ENCODE data around the gene MEIOB. TPM values are rescaled to one million over a fixed set of nuclear protein-coding genes. Genes with fewer than 3 reads are reported as not detected.

The MEIOB gene
- polyA plus RNA-seq, 2 of the 4 experiments (the other 2 are of a cell fraction) = 2.9 to 9.1 TPM

GRCh38 chr16:1791256-1791942, 80.6 kb downstream of the MEIOB start:
- ATAC-seq (no peak), FAIRE-seq (no peak), DNase-seq (ENCODE audit: low read depth in 1 of 2, low spot score in 1 of 2) (no peak)
- WGBS (ENCODE audit: missing lambda C conversion rate) = 92% methylated on average over 26 of the region's 53 CpGs
- no peaks in the 10 kb centered on the region for H3K9me3 ChIP-seq
- no peak overlapping the region for H3K4me3 ChIP-seq
- H3K27ac ChIP-seq = no peak overlapping the region
- ChIA-PET CTCF (interaction anchor here (0.8 kb wide), 1 partner anchor 10 kb away, joined by 3 read pairs; no protein-coding TSS in a partner anchor), POLR2A (interaction anchor here (1.9 kb wide), 1 partner anchor 9 kb away, joined by 11 read pairs; the partner anchor contains the start of genes NUBP2 and SPSB3)
- H3K4me2 ChIP-seq = no peak overlapping the region
- TF ChIP-seq RFX5 (IDR thresholded peaks at IDR 0.05) = no peak
- no peak for TF ChIP-seq HOXA7 (CRISPR knock-in tag; IDR thresholded peaks at IDR 0.05)
- no peak for TF ChIP-seq HEYL (CRISPR knock-in tag; IDR thresholded peaks at IDR 0.05)
- no peak for TF ChIP-seq RARB (CRISPR knock-in tag; IDR thresholded peaks at IDR 0.05)
- TF ChIP-seq NFE2L2 (conservative IDR thresholded peaks at IDR 0.05; ENCODE audit: low read length) = no peak
- no peak for TF ChIP-seq MAFK (IDR thresholded peaks at IDR 0.05; ENCODE audit: partially characterized antibody)
- peaks cover 5% of the 10 kb centered on the region; the same call in 1 of the 3 replicates for H3K4me1 ChIP-seq

DNA sequence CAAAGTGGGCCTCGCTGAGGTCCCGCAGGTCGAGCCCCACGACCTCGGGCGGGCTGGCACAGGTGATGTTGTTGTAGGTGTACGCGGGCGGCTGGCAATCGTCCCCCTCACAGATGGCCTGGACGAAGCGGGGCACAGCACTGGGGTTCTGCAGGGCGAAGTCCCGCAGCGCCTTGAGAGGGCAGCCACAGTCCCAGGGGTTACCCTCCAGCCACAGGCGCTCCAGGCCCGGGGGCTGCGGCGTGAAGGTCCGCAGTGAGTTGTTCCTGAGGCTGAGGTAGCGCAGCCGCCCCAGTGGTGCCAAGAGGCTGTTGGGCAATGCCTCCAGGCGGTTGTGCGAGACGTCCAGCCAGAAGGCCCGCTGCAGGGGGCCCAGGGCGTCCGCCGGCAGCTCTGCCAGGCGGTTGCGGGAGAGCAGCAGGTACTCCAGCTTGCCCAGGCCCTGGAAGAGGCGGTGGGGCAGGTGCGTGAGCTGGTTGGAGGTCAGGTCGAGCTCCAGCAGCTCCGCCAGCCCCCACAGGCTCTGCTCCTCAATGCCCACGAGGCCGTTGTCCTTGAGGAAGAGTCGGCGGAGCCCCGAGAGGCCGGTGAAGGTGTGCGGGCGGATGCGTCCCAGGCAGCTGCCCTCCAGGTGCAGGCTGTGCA, 81.2 kb downstream of the MEIOB start:
- Histone ChIP-seq H3K4me3 (no peak overlapping the region), H3K9me3 (no peaks in the 10 kb centered on the region), H3K27ac (no peak overlapping the region), H3K4me1 (peaks cover 5% of the 10 kb centered on the region; the same call in 1 of the 3 replicates), H3K4me2 (no peak overlapping the region)
- ChIA-PET CTCF (interaction anchor here (0.8 kb wide), 1 partner anchor 11 kb away, joined by 3 read pairs; no protein-coding TSS in a partner anchor), POLR2A (interaction anchor here (1.9 kb wide), 1 partner anchor 8 kb away, joined by 11 read pairs; the partner anchor contains the start of genes NUBP2 and SPSB3)
- TF ChIP-seq JUN (IDR thresholded peaks at IDR 0.05) (no peak), FOXS1 (CRISPR knock-in tag; IDR thresholded peaks at IDR 0.05) (no peak), SMC3 (IDR thresholded peaks at IDR 0.05) (no peak)
- WGBS (ENCODE audit: missing lambda C conversion rate) = 95% methylated on average over 23 of the region's 44 CpGs
- FAIRE-seq (no peak), DNase-seq (ENCODE audit: low read depth in 1 of 2, low spot score in 1 of 2) (no peak), ATAC-seq (no peak)

- DNase-seq (ENCODE audit: low read depth in 1 of 2, low spot score in 1 of 2) = no peak
- POLR2A ChIA-PET = no interaction called here
- Histone ChIP-seq H3K4me1 (peaks cover 5% of the 10 kb centered on the region; the same call in 1 of the 3 replicates), H3K9me3 (no peaks in the 10 kb centered on the region), H3K4me2 (no peak overlapping the region), H3K27ac (no peak overlapping the region), H3K4me3 (no peak overlapping the region)
- WGBS (ENCODE audit: missing lambda C conversion rate) = 94% methylated on average over 13 of the region's 15 CpGs
- CTCF ChIA-PET = interaction anchor here (0.8 to 1.4 kb wide), 2 partner anchors 11 to 13 kb away, joined by 3 read pairs; no protein-coding TSS in a partner anchor
- TF ChIP-seq CHD2 (IDR thresholded peaks at IDR 0.05; ENCODE audit: low read length, partially characterized antibody) (no peak), MAFK (IDR thresholded peaks at IDR 0.05; ENCODE audit: partially characterized antibody) (no peak)
- no peak for FAIRE-seq
- no peak for ATAC-seq
Measured at GRCh38 chr16:1790261-1790610, 81.7 kb downstream of the MEIOB start.

GRCh38 chr16:1789643-1790045, 82.3 kb downstream of the MEIOB start:
- CTCF ChIA-PET = interaction anchor here (1.4 kb wide), 1 partner anchor 12 kb away, joined by 3 read pairs; no protein-coding TSS in a partner anchor
- POLR2A ChIA-PET = no interaction called here
- no peak for FAIRE-seq
- H3K4me2 ChIP-seq = no peak overlapping the region
- 98% methylated on average over 7 of the region's 25 CpGs for WGBS (ENCODE audit: missing lambda C conversion rate)
- no peaks in the 10 kb centered on the region for H3K9me3 ChIP-seq
- no peak overlapping the region for H3K4me3 ChIP-seq
- no peak for DNase-seq (ENCODE audit: low read depth in 1 of 2, low spot score in 1 of 2)
- TF ChIP-seq REST (IDR thresholded peaks at IDR 0.05) = no peak
- TF ChIP-seq, protein P1, sequence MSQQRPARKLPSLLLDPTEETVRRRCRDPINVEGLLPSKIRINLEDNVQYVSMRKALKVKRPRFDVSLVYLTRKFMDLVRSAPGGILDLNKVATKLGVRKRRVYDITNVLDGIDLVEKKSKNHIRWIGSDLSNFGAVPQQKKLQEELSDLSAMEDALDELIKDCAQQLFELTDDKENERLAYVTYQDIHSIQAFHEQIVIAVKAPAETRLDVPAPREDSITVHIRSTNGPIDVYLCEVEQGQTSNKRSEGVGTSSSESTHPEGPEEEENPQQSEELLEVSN (IDR thresholded peaks at IDR 0.05; ENCODE audit: borderline replicate concordance, low read depth) = no peak
- TF ChIP-seq HOXB13 (CRISPR knock-in tag; IDR thresholded peaks at IDR 0.05; ENCODE audit: low read depth) = no peak
- no peak for TF ChIP-seq BHLHE40 (IDR thresholded peaks at IDR 0.05; ENCODE audit: low read depth, low read length)
- TF ChIP-seq FOXS1 (CRISPR knock-in tag; IDR thresholded peaks at IDR 0.05) = no peak
- no peak for TF ChIP-seq POLR2A (IDR thresholded peaks at IDR 0.05; ENCODE audit: low read length)
- no peak for TF ChIP-seq RCOR1 (IDR thresholded peaks at IDR 0.05; ENCODE audit: low read depth, low read length)
- TF ChIP-seq KDM5A (IDR thresholded peaks at IDR 0.05) = no peak
- no peak for TF ChIP-seq SREBF2 (IDR thresholded peaks at IDR 0.05)
- no peak for TF ChIP-seq ZFP36 (IDR thresholded peaks at IDR 0.05; ENCODE audit: borderline replicate concordance, partially characterized antibody)
- no peak for TF ChIP-seq GATA3 (IDR thresholded peaks at IDR 0.05; ENCODE audit: borderline replicate concordance)
- peaks cover 5% of the 10 kb centered on the region; the same call in 1 of the 3 replicates for H3K4me1 ChIP-seq
- H3K27ac ChIP-seq = no peak overlapping the region
- no peak for ATAC-seq
